K562 (cell line): ENCODE measurements around the gene CHRM3. TPM values are rescaled to one million over a fixed set of nuclear protein-coding genes. Genes with fewer than 3 reads are reported as not detected.

Experiments used
- ATAC-seq: fragments of 200-7000 bp; cut with Tn5 transposase; 3 replicates; pipeline ENCODE4 v1.9.1; 2020; ENCODE audit warnings: moderate library complexity
- BruUV-seq: library from RNA; stranded (reverse); fragments of 400-500 nt; replicated peaks from 2 replicates; lab custom pipeline; 2021; lab: Mats Ljungman, UMichigan
- CTCF ChIA-PET: fragments of 300-600 bp; formaldehyde crosslinking; extraction: SDS; loops from one replicate; lab custom pipeline; 2021; ENCODE audit warnings: low intra/inter-chr PET ratio; lab: Yijun Ruan, JAX
- POLR2A ChIA-PET: fragments of 300-600, 350-650 bp; sonication (Branson Sonifier 250); formaldehyde crosslinking; extraction: SDS; loops from one replicate; lab custom pipeline; 2021; ENCODE audit warnings: antibody characterized with exemption, inconsistent platforms; lab: Yijun Ruan, JAX
- DNase-seq, 4 experiments: peaks; one replicate each; pipeline versions ENCODE4 v3.0.0 to v3.0.0-alpha.2; 2011 to 2018; ENCODE audit warnings: low spot score in 3 of 4, mixed read lengths in 3 of 4; ENCODE audit errors: extremely low read depth in 1 of 4
- FAIRE-seq: peaks from 2 replicates; lab custom pipeline; 2011; peaks lifted over from hg19 to GRCh38; lab: Jason Lieb, UNC
- H2AFZ ChIP-seq: 2 replicates; pipeline ENCODE4 v1.6.0; 2011; ENCODE audit warnings: low read depth, low read length, control low read depth, inconsistent platforms
- H3K27ac ChIP-seq: fragments of 200-600 bp; 3 replicates; pipeline ENCODE4 v1.8.0; 2011; ENCODE audit warnings: low read depth, mild to moderate bottlenecking, control low read depth, inconsistent platforms, low read length, moderate library complexity, mixed read lengths; ENCODE audit errors: extremely low read depth
- H3K27me3 ChIP-seq, 2 experiments: fragments of 300-600 bp in 1 of 2; 2 replicates in 1 of 2; 3 replicates in 1 of 2; pipeline versions ENCODE4 v1.6.0 to v1.8.0; 2011; ENCODE audit warnings: inconsistent platforms in 2 of 2, low read length in 2 of 2, mild to moderate bottlenecking in 1 of 2, mixed read lengths in 1 of 2, moderate library complexity in 1 of 2; ENCODE audit not compliant: control insufficient read depth in 2 of 2, insufficient read depth in 2 of 2
- H3K36me3 ChIP-seq: fragments of 300-600 bp; 3 replicates; pipeline ENCODE4 v1.8.0; 2011; ENCODE audit warnings: mild to moderate bottlenecking, low read length, inconsistent platforms; ENCODE audit not compliant: control insufficient read depth, insufficient read depth
- H3K4me1 ChIP-seq, 2 experiments: fragments of 200-600 bp in 1 of 2; replicated peaks in 1 of 2; 2 replicates in 1 of 2; 3 replicates in 1 of 2; pipeline versions ENCODE4 v1.5.1 to v1.8.0; 2011; ENCODE audit warnings: inconsistent platforms in 2 of 2, low read length in 2 of 2, mild to moderate bottlenecking in 1 of 2, mixed read lengths in 1 of 2, moderate library complexity in 1 of 2; ENCODE audit not compliant: control insufficient read depth in 2 of 2, insufficient read depth in 2 of 2
- H3K4me2 ChIP-seq: 2 replicates; pipeline ENCODE4 v1.6.1; 2011; ENCODE audit warnings: low read length, control low read depth, inconsistent platforms, mixed read lengths; ENCODE audit not compliant: insufficient read depth
- H3K4me3 ChIP-seq: fragments of 200-600 bp; sonication (generic), shearing (Covaris generic); 2 replicates; pipeline ENCODE4 v1.5.1; 2016; ENCODE audit warnings: control low read depth, inconsistent platforms
- H3K79me2 ChIP-seq: fragments of 200-600 bp; 3 replicates; pipeline ENCODE4 v1.8.0; 2011; ENCODE audit warnings: low read length, inconsistent platforms; ENCODE audit not compliant: control insufficient read depth, insufficient read depth
- H3K9ac ChIP-seq, 2 experiments: 2 replicates each; pipeline versions ENCODE4 v1.6.0 to v1.6.1; 2011; ENCODE audit warnings: low read depth in 2 of 2, low read length in 2 of 2, control low read depth in 1 of 2, inconsistent platforms in 1 of 2, mild to moderate bottlenecking in 1 of 2, mixed read lengths in 1 of 2; ENCODE audit not compliant: insufficient read depth in 1 of 2
- H3K9me1 ChIP-seq: one replicate; pipeline ENCODE4 v1.6.0; 2011; ENCODE audit warnings: inconsistent platforms, mild to moderate bottlenecking, low read length, moderate library complexity; ENCODE audit not compliant: control insufficient read depth, insufficient read depth
- H3K9me3 ChIP-seq: replicated peaks from 2 replicates; pipeline ENCODE4 v1.5.1; 2011; ENCODE audit warnings: low read depth, low read length, inconsistent platforms; ENCODE audit not compliant: control insufficient read depth, insufficient read depth
- H4K20me1 ChIP-seq: replicated peaks from 2 replicates; pipeline ENCODE4 v1.6.1; 2011; ENCODE audit warnings: low read length, inconsistent platforms, mixed read lengths; ENCODE audit not compliant: control insufficient read depth, insufficient read depth
- ATF2 ChIP-seq: sonication (generic); formaldehyde crosslinking; IDR thresholded peaks from 2 replicates; pipeline ENCODE4 v1.8.1; 2022; ENCODE audit warnings: missing genetic modification reagents
- EWSR1 ChIP-seq: fragments of 450-650 bp; IDR thresholded peaks from 2 replicates; pipeline ENCODE4 v1.6.1; 2018; ENCODE audit warnings: borderline replicate concordance, mild to moderate bottlenecking, low read depth, moderate library complexity; ENCODE audit not compliant: partially characterized antibody
- HMGN3 ChIP-seq: IDR thresholded peaks from 2 replicates; pipeline ENCODE4 v1.6.1; 2011; ENCODE audit warnings: borderline replicate concordance, low read depth, mild to moderate bottlenecking, mixed read lengths, low read length; ENCODE audit not compliant: insufficient read length; ENCODE audit errors: extremely low read depth
- KLF6 ChIP-seq: fragments of 250-450 bp; sonication (Bioruptor Pico); IDR thresholded peaks from 2 replicates; pipeline ENCODE4 v1.4.0; 2020; ENCODE audit warnings: mild to moderate bottlenecking, moderate library complexity, borderline replicate concordance
- MAFG ChIP-seq: fragments of 450-650 bp; conservative IDR thresholded peaks from 2 replicates; pipeline ENCODE4 v1.6.1; 2016; ENCODE audit warnings: missing genetic modification characterization, missing compliant biosample characterization
- MTA1 ChIP-seq: fragments of 450-650 bp; IDR thresholded peaks from 2 replicates; pipeline ENCODE4 v1.6.1; 2017; ENCODE audit warnings: borderline replicate concordance
- SNAPC5 ChIP-seq: fragments of 250-450 bp; sonication (Bioruptor Pico); IDR thresholded peaks from 2 replicates; pipeline ENCODE4 v1.8.0; 2021; ENCODE audit warnings: moderate library complexity, mild to moderate bottlenecking, inconsistent platforms
- SNIP1 ChIP-seq: fragments of 450-650 bp; IDR thresholded peaks from 2 replicates; pipeline ENCODE4 v1.7.1; 2017; ENCODE audit warnings: low read depth, mild to moderate bottlenecking
- ZNF146 ChIP-seq: IDR thresholded peaks from one replicate; pipeline ENCODE4 v1.6.1; 2018; ENCODE audit warnings: missing compliant biosample characterization; ENCODE audit not compliant: unreplicated experiment
- ZNF449 ChIP-seq: fragments of 250-450 bp; sonication (Bioruptor Pico); IDR thresholded peaks from 2 replicates; pipeline ENCODE4 v1.8.0; 2022; ENCODE audit warnings: moderate library complexity, mild to moderate bottlenecking, inconsistent platforms
- WGBS: fragments of 100-300 bp; shearing (Covaris generic); methylation state at CpG from one replicate; pipeline ENCODE4 v1.1.6; 2016; ENCODE audit warnings: low coverage, mixed read lengths; ENCODE audit not compliant: insufficient coverage; ENCODE audit errors: missing lambda C conversion rate; 5-methylcytosine and 5-hydroxymethylcytosine counted together
- in situ Hi-C: fragments of 300-500 bp; cut with MboI; formaldehyde crosslinking; loops from 4 replicates; pipeline ENCODE4 v1.15.0; 2018; ENCODE audit warnings: inconsistent platforms, mixed read lengths
- intact Hi-C: fragments of 100-400 bp; cut with micrococcal nuclease; formaldehyde crosslinking; loops from 2 replicates; pipeline ENCODE4 v1.14.2; 2022
- polyA plus RNA-seq, 8 experiments: library from polyadenylated mRNA; depleted of rRNA in 4 of 8; stranded (reverse) in 5 of 8; unstranded in 3 of 8; fragments of >200 nt; fragmentation: Nextera tagmentation in 2 of 8; fragmentation: Illumina TruSeq in 1 of 8; extraction: Ambion mirVana in 2 of 8; extraction: Trizol in 1 of 8; gene quantifications; 2 replicates each; pipeline versions ENCODE4 v1.2.1 to v1.2.3, GENCODE V29; 2011 to 2014; ENCODE audit warnings: inconsistent platforms in 1 of 8, missing spikeins in 1 of 8
- total RNA-seq, 7 experiments: library from RNA; depleted of rRNA in 6 of 7; stranded (reverse); fragments of >200 nt in 6 of 7; fragmentation: Illumina TruSeq in 2 of 7; extraction: Trizol in 2 of 7; gene quantifications; 2 replicates each; pipeline versions ENCODE4 v1.2.1 to v1.2.3, GENCODE V29; 2011 to 2021; ENCODE audit warnings: low replicate concordance in 1 of 7

Gene CHRM3
- total and polyA plus RNA-seq, 9 of the 15 experiments (the other 6 are each of a cell fraction or from before 2014, with no cell fraction given), result 0.03 to 0.18 (median 0.05) TPM; not detected in 4

- no peak for DNase-seq
- no peak for ATAC-seq
- Histone ChIP-seq H3K79me2 (no peaks in the 10 kb centered on the region), H3K9me3 (no peaks in the 10 kb centered on the region), H4K20me1 (no peaks in the 10 kb centered on the region), H3K4me2 (no peak overlapping the region), H3K9me1 (no peaks in the 10 kb centered on the region), H3K9ac (no peak overlapping the region), H2AFZ (no peak overlapping the region), H3K27ac (no peak overlapping the region), H3K36me3 (no peaks in the 10 kb centered on the region), H3K27me3 (no peaks in the 10 kb centered on the region), H3K4me3 (no peak overlapping the region), H3K4me1 (no peaks in the 10 kb centered on the region)
- TF ChIP-seq ZNF449 (CRISPR knock-in tag) (no peak), SNIP1 (no peak), MTA1 (no peak), SNAPC5 (CRISPR knock-in tag) (no peak), EWSR1 (no peak), MAFG (tag) (no peak), HMGN3 (no peak), ATF2 (CRISPR knock-in tag) (no peak), ZNF146 (CRISPR knock-in tag) (no peak), KLF6 (no peak)
- no TSS peak for BruUV-seq
- 0% methylated on average over 5 of the region's 5 CpGs for WGBS
- in situ Hi-C loops, result no loop called here
- no peak for FAIRE-seq
- CTCF ChIA-PET, result no interaction called here
- POLR2A ChIA-PET, result no interaction called here
- intact Hi-C loops, result no loop called here
Observed at GRCh38 chr1:239363930-239364329, 22.4 kb upstream of the CHRM3 start.
